Ishikawa (cell line): ENCODE results near the gene GIGYF1.

Source experiments
- CEBPB ChIP-seq: IDR thresholded peaks from 2 replicates; pipeline ENCODE4 v1.6.1; 2012
- CREB1 ChIP-seq: IDR thresholded peaks from 2 replicates; pipeline ENCODE4 v1.6.1; 2012; ENCODE audit warnings: low read depth
- EP300 ChIP-seq: IDR thresholded peaks from 2 replicates; pipeline ENCODE4 v1.6.1; 2012; ENCODE audit warnings: borderline replicate concordance
- FOXM1 ChIP-seq: IDR thresholded peaks from 2 replicates; pipeline ENCODE4 v1.6.1; 2012; ENCODE audit warnings: low read depth, borderline replicate concordance
- RAD21 ChIP-seq: IDR thresholded peaks from 2 replicates; pipeline ENCODE4 v1.6.1; 2012; ENCODE audit warnings: low read depth
- TAF1 ChIP-seq: IDR thresholded peaks from 2 replicates; pipeline ENCODE4 v1.6.1; 2012; ENCODE audit warnings: low read depth, mild to moderate bottlenecking
- YY1 ChIP-seq: IDR thresholded peaks from 2 replicates; pipeline ENCODE4 v1.6.1; 2012; ENCODE audit warnings: low read depth
- TF ChIP-seq, protein P1 (sequence below): IDR thresholded peaks from 2 replicates; pipeline ENCODE4 v1.6.1; 2012
- TF ChIP-seq, protein P2 (sequence below): IDR thresholded peaks from 2 replicates; pipeline ENCODE4 v1.6.1; 2012

DNA sequence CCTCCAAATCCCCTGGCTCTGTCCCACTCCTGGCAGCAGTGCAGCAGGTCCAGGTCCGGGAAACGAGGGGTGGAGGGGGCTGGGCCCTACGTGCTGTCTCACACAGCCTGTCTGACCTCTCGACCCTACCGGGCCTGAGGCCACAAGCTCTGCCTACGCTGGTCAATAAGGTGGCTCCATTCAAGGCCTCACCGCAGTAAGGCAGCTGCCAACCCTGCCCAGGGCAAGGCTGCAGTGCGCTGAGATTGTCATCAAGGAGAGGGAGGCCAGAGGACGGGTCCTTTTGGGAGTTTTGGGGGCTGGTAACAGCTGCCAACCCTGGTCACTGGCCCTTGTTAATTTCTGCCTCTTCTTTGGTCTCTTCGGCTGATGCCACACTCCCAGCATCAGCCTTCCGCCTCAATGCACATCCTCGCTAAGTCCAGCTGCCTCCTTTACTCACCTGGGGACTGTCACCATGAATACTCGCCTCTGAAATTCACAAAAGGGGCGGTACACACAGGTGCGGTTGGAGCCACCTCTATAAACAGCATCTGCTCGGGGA, 29.8 kb upstream of the GIGYF1 start:
- no peak for TF ChIP-seq CREB1
- TF ChIP-seq TAF1 = no peak
- TF ChIP-seq EP300 = no peak
- no peak for TF ChIP-seq RAD21
- no peak for TF ChIP-seq YY1
- TF ChIP-seq, protein P1, sequence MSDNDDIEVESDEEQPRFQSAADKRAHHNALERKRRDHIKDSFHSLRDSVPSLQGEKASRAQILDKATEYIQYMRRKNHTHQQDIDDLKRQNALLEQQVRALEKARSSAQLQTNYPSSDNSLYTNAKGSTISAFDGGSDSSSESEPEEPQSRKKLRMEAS = no peak
- no peak for TF ChIP-seq FOXM1
- TF ChIP-seq, protein P2, sequence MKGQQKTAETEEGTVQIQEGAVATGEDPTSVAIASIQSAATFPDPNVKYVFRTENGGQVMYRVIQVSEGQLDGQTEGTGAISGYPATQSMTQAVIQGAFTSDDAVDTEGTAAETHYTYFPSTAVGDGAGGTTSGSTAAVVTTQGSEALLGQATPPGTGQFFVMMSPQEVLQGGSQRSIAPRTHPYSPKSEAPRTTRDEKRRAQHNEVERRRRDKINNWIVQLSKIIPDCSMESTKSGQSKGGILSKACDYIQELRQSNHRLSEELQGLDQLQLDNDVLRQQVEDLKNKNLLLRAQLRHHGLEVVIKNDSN = no peak
- no peak for TF ChIP-seq CEBPB
